DOHH2 (cell line): Measurements from ENCODE around the gene INF2.

Source experiments
- H3F3A ChIP-seq: fragments of 200-600 bp; sonication (generic), shearing (Covaris generic); 2 replicates; pipeline ENCODE4 v1.6.0; 2016; ENCODE audit warnings: antibody characterized with exemption, mild to moderate bottlenecking; ENCODE audit not compliant: control insufficient read depth, insufficient read depth
- H3K27ac ChIP-seq: fragments of 200-600 bp; sonication (generic); 2 replicates; pipeline ENCODE4 v1.5.1; 2014; ENCODE audit warnings: low read depth, mild to moderate bottlenecking, low read length, moderate library complexity
- H3K27me3 ChIP-seq: fragments of 200-600 bp; sonication (generic); 2 replicates; pipeline ENCODE4 v1.6.1; 2014; ENCODE audit warnings: mild to moderate bottlenecking, low read length, mixed read lengths; ENCODE audit not compliant: control insufficient read depth
- H3K36me3 ChIP-seq: fragments of 200-600 bp; sonication (generic); 2 replicates; pipeline ENCODE4 v1.6.1; 2014; ENCODE audit warnings: mild to moderate bottlenecking, low read length, moderate library complexity, mixed read lengths; ENCODE audit not compliant: control insufficient read depth
- H3K4me1 ChIP-seq: fragments of 200-600 bp; sonication (generic); 2 replicates; pipeline ENCODE4 v1.6.1; 2014; ENCODE audit warnings: mild to moderate bottlenecking, low read length, mixed read lengths; ENCODE audit not compliant: control insufficient read depth
- H3K4me2 ChIP-seq: fragments of 200-600 bp; sonication (generic); 2 replicates; pipeline ENCODE4 v1.6.0; 2014; ENCODE audit warnings: mild to moderate bottlenecking, low read length, moderate library complexity
- H3K4me3 ChIP-seq: fragments of 200-600 bp; sonication (generic); 2 replicates; pipeline ENCODE4 v1.5.1; 2014; ENCODE audit warnings: mild to moderate bottlenecking, low read length, mixed read lengths
- H3K79me2 ChIP-seq: fragments of 200-600 bp; sonication (generic); 2 replicates; pipeline ENCODE4 v1.6.1; 2014; ENCODE audit warnings: mild to moderate bottlenecking, low read length, mixed read lengths; ENCODE audit not compliant: control insufficient read depth
- H3K9me2 ChIP-seq: fragments of 200-600 bp; sonication (generic); replicated peaks from 2 replicates; pipeline ENCODE4 v1.6.1; 2014; ENCODE audit warnings: mild to moderate bottlenecking, low read length, mixed read lengths; ENCODE audit not compliant: control insufficient read depth
- H3K9me3 ChIP-seq: fragments of 200-600 bp; sonication (generic); 2 replicates; pipeline ENCODE4 v1.6.1; 2014; ENCODE audit warnings: antibody characterized with exemption, low read length, mixed read lengths; ENCODE audit not compliant: control insufficient read depth, insufficient read depth
- H4K20me1 ChIP-seq: fragments of 200-600 bp; sonication (generic); 2 replicates; pipeline ENCODE4 v1.6.0; 2014; ENCODE audit warnings: low read depth, mild to moderate bottlenecking, antibody characterized with exemption, low read length, moderate library complexity; ENCODE audit not compliant: control insufficient read depth, insufficient read depth
- EZH2phosphoT487 ChIP-seq: fragments of 200-600 bp; sonication (generic); IDR thresholded peaks from 2 replicates; pipeline ENCODE4 v1.6.1; 2017; ENCODE audit warnings: borderline replicate concordance, mild to moderate bottlenecking, antibody characterized with exemption, low read length, moderate library complexity, mixed read lengths
- TF ChIP-seq, protein P1 (sequence below): fragments of 200-600 bp; sonication (generic); IDR thresholded peaks from one replicate; pipeline ENCODE4 v1.5.1; 2014; ENCODE audit warnings: antibody characterized with exemption, mild to moderate bottlenecking, low read depth, low read length; ENCODE audit not compliant: poor library complexity, severe bottlenecking

INF2 gene

DNA sequence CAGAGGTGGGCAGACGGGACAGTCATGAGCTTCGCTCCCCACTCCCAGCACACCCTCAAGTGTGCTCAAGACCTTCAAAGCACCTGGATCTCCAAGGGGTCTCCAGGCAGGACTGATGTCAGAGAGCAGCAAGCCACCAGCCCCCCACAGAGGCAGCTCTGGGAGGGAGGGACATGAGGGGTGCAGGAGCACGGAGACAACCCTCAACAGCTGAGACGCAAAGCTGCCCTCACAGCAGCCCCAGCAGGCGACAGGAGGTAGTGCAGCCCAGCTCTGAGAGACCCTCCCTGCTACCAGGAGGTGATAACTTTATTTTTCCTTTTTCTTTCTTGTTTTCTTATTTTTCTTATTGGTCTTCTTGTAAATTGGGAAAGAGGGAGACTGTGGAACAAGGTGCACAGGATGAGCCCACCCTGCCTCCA, 81.4 kb downstream of the INF2 start:
- no peak for TF ChIP-seq EZH2phosphoT487
- TF ChIP-seq, protein P1, sequence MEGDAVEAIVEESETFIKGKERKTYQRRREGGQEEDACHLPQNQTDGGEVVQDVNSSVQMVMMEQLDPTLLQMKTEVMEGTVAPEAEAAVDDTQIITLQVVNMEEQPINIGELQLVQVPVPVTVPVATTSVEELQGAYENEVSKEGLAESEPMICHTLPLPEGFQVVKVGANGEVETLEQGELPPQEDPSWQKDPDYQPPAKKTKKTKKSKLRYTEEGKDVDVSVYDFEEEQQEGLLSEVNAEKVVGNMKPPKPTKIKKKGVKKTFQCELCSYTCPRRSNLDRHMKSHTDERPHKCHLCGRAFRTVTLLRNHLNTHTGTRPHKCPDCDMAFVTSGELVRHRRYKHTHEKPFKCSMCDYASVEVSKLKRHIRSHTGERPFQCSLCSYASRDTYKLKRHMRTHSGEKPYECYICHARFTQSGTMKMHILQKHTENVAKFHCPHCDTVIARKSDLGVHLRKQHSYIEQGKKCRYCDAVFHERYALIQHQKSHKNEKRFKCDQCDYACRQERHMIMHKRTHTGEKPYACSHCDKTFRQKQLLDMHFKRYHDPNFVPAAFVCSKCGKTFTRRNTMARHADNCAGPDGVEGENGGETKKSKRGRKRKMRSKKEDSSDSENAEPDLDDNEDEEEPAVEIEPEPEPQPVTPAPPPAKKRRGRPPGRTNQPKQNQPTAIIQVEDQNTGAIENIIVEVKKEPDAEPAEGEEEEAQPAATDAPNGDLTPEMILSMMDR: peak; percentile 57
- H3K27me3 ChIP-seq: no peaks in the 10 kb centered on the region
- H3K36me3 ChIP-seq: peaks cover 57% of the 10 kb centered on the region
- H3K9me2 ChIP-seq: no peaks in the 10 kb centered on the region
- H3K9me3 ChIP-seq: peaks cover 21% of the 10 kb centered on the region
- H3K79me2 ChIP-seq: no peaks in the 10 kb centered on the region
- H3K27ac ChIP-seq: no peak overlapping the region
- no peaks in the 10 kb centered on the region for H4K20me1 ChIP-seq
- no peak overlapping the region for H3K4me3 ChIP-seq
- no peak overlapping the region for H3K4me2 ChIP-seq
- peaks cover 9% of the 10 kb centered on the region for H3K4me1 ChIP-seq
- peaks cover 10% of the 10 kb centered on the region for H3F3A ChIP-seq

DNA sequence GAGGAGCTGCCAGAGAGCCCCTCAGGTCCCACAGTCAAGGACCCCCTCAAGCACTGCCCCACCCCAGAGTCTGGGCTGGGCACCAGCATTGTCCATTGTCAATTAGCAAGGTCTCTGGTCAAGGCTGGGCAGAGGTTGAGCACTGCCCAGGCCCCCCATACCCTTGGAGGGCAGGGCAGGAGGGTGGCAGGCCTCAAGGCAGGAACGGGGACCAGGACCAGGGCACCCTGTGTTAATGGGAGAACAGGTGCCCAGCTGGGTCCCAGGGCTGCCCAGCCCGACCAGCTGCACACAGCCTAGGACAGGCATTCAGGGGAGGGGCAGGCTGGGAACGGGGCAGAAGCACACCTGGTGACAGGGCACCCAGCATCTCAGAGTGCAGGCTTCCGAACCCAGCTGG, 82.0 kb downstream of the INF2 start:
- H3K36me3 ChIP-seq: peaks cover 61% of the 10 kb centered on the region
- no peaks in the 10 kb centered on the region for H3K9me2 ChIP-seq
- H3K79me2 ChIP-seq: no peaks in the 10 kb centered on the region
- TF ChIP-seq EZH2phosphoT487: no peak
- TF ChIP-seq, protein P1: no peak
- no peak overlapping the region for H3K4me3 ChIP-seq
- H3K4me2 ChIP-seq: no peak overlapping the region
- no peaks in the 10 kb centered on the region for H4K20me1 ChIP-seq
- peaks cover 9% of the 10 kb centered on the region for H3K4me1 ChIP-seq
- H3K27me3 ChIP-seq: no peaks in the 10 kb centered on the region
- H3F3A ChIP-seq: peaks cover 7% of the 10 kb centered on the region
- H3K9me3 ChIP-seq: peaks cover 20% of the 10 kb centered on the region
- H3K27ac ChIP-seq: no peak overlapping the region
